Neuronal stem cell (in vitro differentiated cells): Measurements from ENCODE around the gene TPRN.
"Not testable (repeated sequence)": the region's sequence is repeated elsewhere in the genome, so short reads cannot be mapped to it uniquely, and the experiment has no call there.

Experiments
- DNase-seq: peaks from one replicate; pipeline ENCODE4 v3.0.0-alpha.2; 2013; ENCODE audit warnings: low spot score
- H2AFZ ChIP-seq: one replicate; pipeline ENCODE4 v1.6.1; 2013; ENCODE audit warnings: mild to moderate bottlenecking, low read length, inconsistent platforms
- H2AK5ac ChIP-seq: 2 replicates; pipeline ENCODE4 v1.6.1; 2013; ENCODE audit warnings: low read depth, mild to moderate bottlenecking, inconsistent platforms, low read length, moderate library complexity, mixed read lengths
- H2BK120ac ChIP-seq: 2 replicates; pipeline ENCODE4 v1.6.1; 2013; ENCODE audit warnings: low read depth, mild to moderate bottlenecking, inconsistent platforms, low read length, moderate library complexity, mixed read lengths
- H2BK12ac ChIP-seq: one replicate; pipeline ENCODE4 v1.6.1; 2013; ENCODE audit warnings: low read length, inconsistent platforms
- H2BK15ac ChIP-seq: 2 replicates; pipeline ENCODE4 v1.6.1; 2013; ENCODE audit warnings: mild to moderate bottlenecking, low read length, inconsistent platforms, mixed read lengths
- H2BK5ac ChIP-seq: one replicate; pipeline ENCODE4 v1.6.1; 2013; ENCODE audit warnings: inconsistent platforms, mild to moderate bottlenecking, low read length, moderate library complexity
- H3K14ac ChIP-seq: one replicate; pipeline ENCODE4 v1.6.1; 2013; ENCODE audit warnings: low read length, inconsistent platforms
- H3K18ac ChIP-seq: 2 replicates; pipeline ENCODE4 v1.6.1; 2013; ENCODE audit warnings: low read length, inconsistent platforms
- H3K23ac ChIP-seq: 2 replicates; pipeline ENCODE4 v1.6.1; 2013; ENCODE audit warnings: low read depth, mild to moderate bottlenecking, mixed read lengths, low read length, inconsistent platforms; ENCODE audit not compliant: poor library complexity
- H3K27ac ChIP-seq: replicated peaks from 3 replicates; pipeline ENCODE4 v1.5.1; 2013; ENCODE audit warnings: low read length, inconsistent platforms
- H3K27me3 ChIP-seq, 3 experiments: 2 replicates each; pipeline ENCODE4 v1.6.1; 2013; ENCODE audit warnings: low read length in 3 of 3, mild to moderate bottlenecking in 2 of 3, inconsistent platforms in 1 of 3, low read depth in 1 of 3, mixed read lengths in 1 of 3, moderate library complexity in 1 of 3; ENCODE audit not compliant: control insufficient read depth in 3 of 3, insufficient read depth in 3 of 3
- H3K36me3 ChIP-seq, 2 donors: replicated peaks in 1 of 2; 2 replicates each; pipeline ENCODE4 v1.6.1; 2013; ENCODE audit warnings: low read length in 2 of 2; ENCODE audit not compliant: control insufficient read depth in 2 of 2, insufficient read depth in 2 of 2
- H3K4ac ChIP-seq: 2 replicates; pipeline ENCODE4 v1.6.1; 2013; ENCODE audit warnings: inconsistent platforms, mild to moderate bottlenecking, low read length, moderate library complexity
- H3K4me1 ChIP-seq, 2 donors: 1 replicate in 1 of 2; 2 replicates in 1 of 2; pipeline ENCODE4 v1.6.1; 2013; ENCODE audit warnings: low read length in 2 of 2, low read depth in 1 of 2; ENCODE audit not compliant: control insufficient read depth in 2 of 2, insufficient read depth in 1 of 2
- H3K4me2 ChIP-seq: one replicate; pipeline ENCODE4 v1.6.1; 2013; ENCODE audit warnings: mild to moderate bottlenecking, low read length, inconsistent platforms; ENCODE audit not compliant: insufficient read depth, poor library complexity, severe bottlenecking
- H3K4me3 ChIP-seq, 2 donors: 2 replicates each; pipeline ENCODE4 v1.5.1; 2013; ENCODE audit warnings: low read length in 2 of 2, mild to moderate bottlenecking in 2 of 2, inconsistent platforms in 1 of 2, moderate library complexity in 1 of 2
- H3K79me1 ChIP-seq: one replicate; pipeline ENCODE4 v1.6.1; 2013; ENCODE audit warnings: low read depth, mild to moderate bottlenecking, inconsistent platforms, low read length, moderate library complexity
- H3K9ac ChIP-seq: one replicate; pipeline ENCODE4 v1.6.1; 2013; ENCODE audit warnings: mild to moderate bottlenecking, low read depth, low read length, inconsistent platforms; ENCODE audit not compliant: poor library complexity
- H3K9me3 ChIP-seq, 2 donors: replicated peaks in 1 of 2; 2 replicates each; pipeline versions ENCODE3 to v1.6.1; 2013; ENCODE audit warnings: low read length in 2 of 2, mild to moderate bottlenecking in 2 of 2, inconsistent platforms in 1 of 2, low read depth in 1 of 2, mixed read lengths in 1 of 2, moderate library complexity in 1 of 2; ENCODE audit not compliant: control insufficient read depth in 2 of 2, insufficient read depth in 1 of 2
- H4K8ac ChIP-seq: one replicate; pipeline ENCODE4 v1.6.1; 2013; ENCODE audit warnings: low read depth, mild to moderate bottlenecking, inconsistent platforms, low read length, moderate library complexity
- H4K91ac ChIP-seq: one replicate; pipeline ENCODE4 v1.6.1; 2013; ENCODE audit warnings: low read length, low read depth, mild to moderate bottlenecking, inconsistent platforms; ENCODE audit not compliant: poor library complexity
- WGBS, 2 donors: extraction: QIAGEN DNeasy Blood & Tissue Kit; methylation state at CpG; one replicate each; pipeline ENCODE4 v1.1.7; 2013; ENCODE audit warnings: missing lambda C conversion rate in 2 of 2, mixed read lengths in 1 of 2; ENCODE audit not compliant: insufficient read length in 2 of 2, insufficient replicate concordance in 1 of 2; ENCODE audit errors: extremely low coverage in 2 of 2; 5-methylcytosine and 5-hydroxymethylcytosine counted together

Gene TPRN

GRCh38 chr9:137240841-137241489 lies 40.4 kb upstream of the TPRN start, which contains the start of gene TUBB4B:
Gene TUBB4B (plus strand): TSS chr9:137241287. CDS start chr9:137241361, 74 bp downstream.
- peaks cover 27% of the 10 kb centered on the region for H3K79me1 ChIP-seq
- H2AK5ac ChIP-seq: peak within 1 kb of the TSS; percentile 98
- H3K23ac ChIP-seq: peak within 1 kb of the TSS; percentile 100
- H3K27me3 ChIP-seq: peaks cover 0 to 2% (median 0%) of the 10 kb centered on the region in 3 experiments
- peak within 1 kb of the TSS; percentile 100 for H3K27ac ChIP-seq
- H3K14ac ChIP-seq: peak within 1 kb of the TSS; percentile 77
- peaks cover 19 to 32% of the 10 kb centered on the region in 2 donors for H3K36me3 ChIP-seq
- no peak within 1 kb of the TSS for H4K91ac ChIP-seq
- H2BK5ac ChIP-seq: peak within 1 kb of the TSS; percentile 84
- H2BK12ac ChIP-seq: peak within 1 kb of the TSS; percentile 73
- peak within 1 kb of the TSS; percentile 90 to 96 for H3K4me3 ChIP-seq
- WGBS, 2 donors: no CpG with 5 or more reads among the region's 67 CpGs
- peak; percentile 100 for DNase-seq
- peaks cover 26 to 29% of the 10 kb centered on the region in 2 donors for H3K4me1 ChIP-seq
- H3K9ac ChIP-seq: peak within 1 kb of the TSS; percentile 100
- peak within 1 kb of the TSS; percentile 84 for H3K4me2 ChIP-seq
- H3K4ac ChIP-seq: peak within 1 kb of the TSS; percentile 76
- peak within 1 kb of the TSS; percentile 96 for H2BK15ac ChIP-seq
- H3K18ac ChIP-seq: peak within 1 kb of the TSS; percentile 97
- H4K8ac ChIP-seq: no peak within 1 kb of the TSS
- H2AFZ ChIP-seq: peak within 1 kb of the TSS; percentile 89
- H3K9me3 ChIP-seq: no peaks in the 10 kb centered on the region
- no peak within 1 kb of the TSS for H2BK120ac ChIP-seq

GRCh38 chr9:137240318-137240840 lies 39.8 kb upstream of the TPRN start:
- Histone ChIP-seq H3K4me1 (peaks cover 26 to 29% of the 10 kb centered on the region in 2 donors), H3K18ac (peak overlapping the region; percentile 97)

GRCh38 chr9:137239541-137240200 lies 39.1 kb upstream of the TPRN start:
- not testable (repeated sequence) for H3K4ac ChIP-seq, H3K14ac ChIP-seq, H3K27me3 ChIP-seq, H2BK5ac ChIP-seq, H2AK5ac ChIP-seq, H3K18ac ChIP-seq, H3K9ac ChIP-seq, H2BK120ac ChIP-seq, H2BK15ac ChIP-seq, H4K91ac ChIP-seq, H3K9me3 ChIP-seq, H2BK12ac ChIP-seq, H3K23ac ChIP-seq, H4K8ac ChIP-seq, DNase-seq
- Histone ChIP-seq H3K4me3 (peak overlapping the region; percentile 67 to 93), H2AFZ (peak overlapping the region; percentile 89), H3K27ac (peak overlapping the region; percentile 100), H3K36me3 (peaks cover 19 to 32% of the 10 kb centered on the region in 2 donors), H3K79me1 (peaks cover 29% of the 10 kb centered on the region), H3K4me1 (peaks cover 26 to 29% of the 10 kb centered on the region in 2 donors), H3K4me2 (peak overlapping the region; percentile 73)
- WGBS, 2 donors: no CpG with 5 or more reads among the region's 27 CpGs

More at GRCh38 chr9:137240318-137240840, 39.8 kb upstream of the TPRN start:
- no CpG with 5 or more reads among the region's 58 CpGs for WGBS, 2 donors
- Histone ChIP-seq H2AK5ac (peak overlapping the region; percentile 96), H4K8ac (no peak overlapping the region), H3K14ac (peak overlapping the region; percentile 77), H3K4me3 (peak overlapping the region; percentile 67 to 93), H3K27ac (peak overlapping the region; percentile 100), H2BK5ac (peak overlapping the region; percentile 84), H2BK15ac (peak overlapping the region; percentile 96), H2BK120ac (no peak overlapping the region), H3K79me1 (peaks cover 29% of the 10 kb centered on the region), H3K4me2 (peak overlapping the region; percentile 73), H3K23ac (peak overlapping the region; percentile 100), H3K36me3 (peaks cover 19 to 32% of the 10 kb centered on the region in 2 donors), H2AFZ (peak overlapping the region; percentile 89), H3K9me3 (no peaks in the 10 kb centered on the region), H3K27me3 (no peaks in the 10 kb centered on the region), H2BK12ac (peak overlapping the region; percentile 73), H3K4ac (no peak overlapping the region), H4K91ac (no peak overlapping the region), H3K9ac (peak overlapping the region; percentile 100)
- no peak for DNase-seq
